ENCODE results near the gene TMEM186. TPM values are rescaled to one million over a fixed set of nuclear protein-coding genes. Genes with fewer than 3 reads are reported as not detected.
A peak's percentile ranks its signal among the peaks of the same experiment; 100 is the strongest.

Gene TMEM186
- total and polyA plus RNA-seq, 2 of the 8 experiments (the other 6 are each of a cell fraction or from before 2014, with no cell fraction given) = 13.1 TPM

GRCh38 chr16:8846401-8846932, 49.0 kb upstream of the TMEM186 start:
- Histone ChIP-seq H3K9ac (replicated peaks in 1 of 4; ENCODE audit: extremely low read depth in 1 of 4, low read depth in 3 of 4, low read length in 3 of 4) (no peak overlapping the region), H2AFZ (ENCODE audit: low read length) (no peak overlapping the region), H3K4me1 (replicated peaks in 1 of 4; ENCODE audit: control insufficient read depth in 3 of 4, insufficient read depth in 4 of 4, low read length in 3 of 4) (peaks cover 0 to 12% (median 6%) of the 10 kb centered on the region in 4 experiments; a peak in 5 of 7 replicates), H3K79me1 (ENCODE audit: low read depth, low read length) (peaks cover 4% of the 10 kb centered on the region), H3K9me3 (ENCODE audit: insufficient read depth in 2 of 2, low read depth in 1 of 2, low read length in 1 of 2) (no peaks in the 10 kb centered on the region), H3K27ac (ENCODE audit: low read depth, low read length) (no peak overlapping the region), H3K4me2 (ENCODE audit: insufficient read depth in 1 of 2, low read depth in 2 of 2, low read length in 2 of 2) (no peak overlapping the region), H2AK5ac (ENCODE audit: low read depth, low read length) (no peak overlapping the region), H3K27me3 (replicated peaks in 1 of 4; ENCODE audit: control insufficient read depth in 3 of 4, extremely low read depth in 1 of 4, insufficient read depth in 3 of 4, low read length in 3 of 4) (no peaks in the 10 kb centered on the region), H3K4ac (replicated peaks; ENCODE audit: insufficient read length, low read depth, low read length) (peak overlapping the region; percentile 78), H4K91ac (replicated peaks; ENCODE audit: insufficient read length, low read length) (no peak overlapping the region), H4K5ac (ENCODE audit: insufficient read length, low read depth, low read length) (no peak overlapping the region), H2BK15ac (ENCODE audit: low read length) (no peak overlapping the region), H2BK5ac (ENCODE audit: low read depth, low read length) (0 out of 2 replicates have a peak overlapping the region, but pooled peaks have one; percentile 52), H2BK120ac (replicated peaks; ENCODE audit: low read depth, low read length) (no peak overlapping the region), H3K4me3 (ENCODE audit: extremely low read depth in 1 of 4, insufficient read depth in 2 of 4, low read depth in 3 of 4, low read length in 4 of 4) (no peak overlapping the region), H4K20me1 (replicated peaks in 1 of 2; ENCODE audit: control insufficient read depth in 1 of 2, insufficient read depth in 2 of 2, low read length in 2 of 2) (peaks cover 14 to 16% of the 10 kb centered on the region in 2 experiments), H2BK20ac (ENCODE audit: low read length) (no peak overlapping the region), H3K36me3 (ENCODE audit: control insufficient read depth in 2 of 4, insufficient read depth in 4 of 4, low read length in 3 of 4) (peaks cover 3 to 38% (median 12%) of the 10 kb centered on the region in 4 experiments; a peak in 7 of 8 replicates), H2BK12ac (ENCODE audit: low read depth, low read length) (no peak overlapping the region), H3K23ac (ENCODE audit: insufficient read length) (no peak overlapping the region), H4K8ac (ENCODE audit: extremely low read depth, insufficient read depth, low read length) (no peak overlapping the region), H3K56ac (replicated peaks; ENCODE audit: insufficient read length, low read depth, low read length) (no peak overlapping the region), H3K23me2 (ENCODE audit: low read depth, low read length) (no peaks in the 10 kb centered on the region), H3K18ac (ENCODE audit: extremely low read depth, low read length) (no peak overlapping the region), H3K14ac (ENCODE audit: insufficient read length) (no peak overlapping the region), H3K79me2 (ENCODE audit: control insufficient read depth in 1 of 2, insufficient read depth in 2 of 2, low read length in 2 of 2) (peaks cover 0 to 11% of the 10 kb centered on the region in 2 experiments; a peak in 2 of 4 replicates)
- WGBS, 2 experiments (ENCODE audit: extremely low coverage in 1 of 2, insufficient coverage in 1 of 2, insufficient read length in 1 of 2, insufficient replicate concordance in 2 of 2, low coverage in 1 of 2, low lambda C conversion rate in 2 of 2, missing lambda C conversion rate in 1 of 2) = 89% methylated on average over 10 of the region's 10 CpGs; no CpG with 5 or more reads in 1 of the 2 experiments
- TF ChIP-seq POLR2AphosphoS5 (IDR thresholded peaks at IDR 0.05; ENCODE audit: low read depth, low read length) (peak; percentile 66; the same call in 1 of the 2 replicates), GABPA (IDR thresholded peaks at IDR 0.05; ENCODE audit: borderline replicate concordance, insufficient read depth, low read length) (no peak), CHD2 (IDR thresholded peaks at IDR 0.05; ENCODE audit: low read length) (no peak), MAFK (IDR thresholded peaks at IDR 0.05; ENCODE audit: low read depth, low read length) (no peak)
- ChIA-PET CTCF (ENCODE audit: partially characterized antibody) (no interaction called here), POLR2A (ENCODE audit: partially characterized antibody) (interaction anchor here (0.6 to 24.4 kb wide), 5 partner anchors 9 to 222 kb away, joined by 3 to 456 read pairs (median 3); partner anchors contain the start of genes CARHSP1 and LITAFD)
- DNase-seq (ENCODE audit: low read depth in 1 of 2, low spot score in 2 of 2) (no peak), FAIRE-seq (no peak)

Measured in H1 (cell line).